Activated CD8-positive, alpha-beta memory T cell treated with anti-CD3 and anti-CD28 coated beads for 36 hours (primary cell): ENCODE results near the gene FBXL7. TPM values are rescaled to one million over a fixed set of nuclear protein-coding genes. Genes with fewer than 3 reads are reported as not detected.

Experiments
- CTCF ChIA-PET: fragments of 350-600 bp; sonication (Branson Sonifier 250); formaldehyde crosslinking; loops from one replicate; lab custom pipeline; 2021; ENCODE audit warnings: antibody characterized with exemption; lab: Charles Lee
- POLR2A ChIA-PET: fragments of 350-600 bp; sonication (Branson Sonifier 250); formaldehyde crosslinking; loops from one replicate; lab custom pipeline; 2021; ENCODE audit warnings: antibody characterized with exemption; lab: Charles Lee
- total RNA-seq, 2 experiments: library from RNA; stranded (reverse); gene quantifications; one replicate each; pipeline ENCODE4 v1.2.3, GENCODE V29; 2021

FBXL7 gene
- total RNA-seq, 2 experiments from 2014 or later: not detected

- ChIA-PET CTCF (no interaction called here), POLR2A (no interaction called here)
These were observed 483 bp downstream of the FBXL7 start for GRCh38 chr5:15500325-15501001.

- CTCF ChIA-PET: no interaction called here
- POLR2A ChIA-PET: no interaction called here
These were observed 1.3 kb downstream of the FBXL7 start for GRCh38 chr5:15501091-15501791.

- ChIA-PET CTCF (no interaction called here), POLR2A (no interaction called here)
These were observed 2.2 kb downstream of the FBXL7 start for GRCh38 chr5:15502208-15502607.

- ChIA-PET POLR2A (no interaction called here), CTCF (no interaction called here)
These were observed 6.2 kb downstream of the FBXL7 start for GRCh38 chr5:15506146-15506545.

GRCh38 chr5:15506897-15507296 lies 6.9 kb downstream of the FBXL7 start:
- POLR2A ChIA-PET: no interaction called here
- CTCF ChIA-PET: no interaction called here

- ChIA-PET POLR2A (no interaction called here), CTCF (no interaction called here)
These were observed 10.1 kb downstream of the FBXL7 start for GRCh38 chr5:15510092-15510491.

DNA sequence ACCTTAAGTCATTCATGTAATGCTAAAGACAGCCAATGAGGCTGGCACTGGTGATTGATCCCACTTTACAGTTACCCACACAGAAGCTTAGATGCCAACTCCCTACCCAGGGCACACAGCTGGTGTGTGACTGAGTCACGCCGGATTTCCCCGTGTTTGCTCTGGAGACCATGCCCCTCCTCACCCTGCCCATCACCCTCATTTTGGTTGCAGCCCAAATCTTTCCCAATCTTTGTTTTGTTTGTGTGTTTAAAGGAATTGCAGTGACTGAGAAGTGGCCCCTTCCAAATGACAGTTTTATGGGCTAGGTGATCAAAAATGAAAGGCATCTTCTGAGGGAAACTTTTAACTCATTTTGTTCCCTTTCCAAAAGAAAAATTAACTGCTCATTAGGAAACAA lies 10.9 kb downstream of the FBXL7 start:
- POLR2A ChIA-PET: no interaction called here
- CTCF ChIA-PET: no interaction called here

GRCh38 chr5:15513431-15513830 lies 13.5 kb downstream of the FBXL7 start:
- CTCF ChIA-PET: no interaction called here
- POLR2A ChIA-PET: no interaction called here

GRCh38 chr5:15513911-15514310 lies 13.9 kb downstream of the FBXL7 start:
- ChIA-PET CTCF (no interaction called here), POLR2A (no interaction called here)

DNA sequence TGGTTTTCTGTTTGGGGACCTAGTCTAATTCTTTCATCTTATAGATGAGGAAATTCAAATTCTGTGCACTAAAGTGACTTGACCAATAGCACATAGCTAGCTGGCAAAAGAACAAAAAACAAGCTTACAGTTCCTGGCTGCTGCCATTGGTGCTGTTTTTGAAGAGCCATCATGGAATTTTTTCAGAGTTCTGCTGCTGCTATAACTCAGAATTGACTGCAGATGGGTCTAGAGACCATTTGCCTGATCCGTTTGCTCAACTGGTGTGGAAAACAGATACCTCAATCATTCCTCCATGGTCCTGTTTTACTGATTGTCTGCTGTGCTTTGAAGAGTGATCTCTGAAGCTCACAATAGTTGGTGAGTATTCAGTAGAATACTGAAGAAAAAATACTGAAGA lies 15.2 kb downstream of the FBXL7 start:
- CTCF ChIA-PET: no interaction called here
- POLR2A ChIA-PET: no interaction called here

DNA sequence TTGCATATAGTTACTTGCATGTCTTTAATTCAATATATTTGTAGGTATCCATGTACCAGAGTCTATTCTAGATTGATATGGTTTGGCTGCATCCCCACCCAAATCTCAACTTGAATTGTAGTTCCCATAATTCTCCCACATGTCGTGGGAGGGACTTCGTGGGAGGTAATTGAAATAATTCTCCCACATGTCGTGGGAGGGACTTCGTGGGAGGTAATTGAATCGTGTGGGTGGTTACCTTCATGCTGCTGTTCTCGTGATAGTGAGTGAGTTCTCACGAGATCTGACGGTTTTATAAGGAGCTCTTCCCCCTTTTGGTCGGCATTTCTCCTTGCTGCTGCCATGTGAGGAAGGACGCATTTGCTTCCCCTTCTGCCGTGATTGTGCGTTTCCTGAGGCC lies 16.5 kb downstream of the FBXL7 start:
- ChIA-PET CTCF (no interaction called here), POLR2A (no interaction called here)

GRCh38 chr5:15518786-15519185 lies 18.8 kb downstream of the FBXL7 start:
- POLR2A ChIA-PET: no interaction called here
- CTCF ChIA-PET: no interaction called here

DNA sequence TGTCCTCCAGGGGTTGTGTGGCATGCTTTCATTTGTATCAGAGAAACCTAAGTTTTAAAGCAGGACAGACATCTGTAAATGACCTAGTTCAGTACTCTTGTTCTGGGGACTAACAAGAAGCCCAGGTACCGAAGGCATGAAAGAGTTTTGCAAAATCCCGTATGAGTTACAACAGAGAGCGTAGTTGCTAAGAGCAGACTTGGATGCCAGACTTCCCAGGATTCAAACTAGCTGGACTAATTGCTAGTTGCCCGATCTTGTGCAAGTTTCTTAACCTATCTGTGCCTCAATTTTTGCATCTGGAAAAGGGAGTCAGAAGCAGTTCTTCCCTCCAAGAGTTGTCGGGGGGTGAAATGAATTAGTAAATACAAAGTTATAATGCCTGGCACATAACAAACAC lies 20.9 kb downstream of the FBXL7 start:
- ChIA-PET POLR2A (no interaction called here), CTCF (no interaction called here)

DNA sequence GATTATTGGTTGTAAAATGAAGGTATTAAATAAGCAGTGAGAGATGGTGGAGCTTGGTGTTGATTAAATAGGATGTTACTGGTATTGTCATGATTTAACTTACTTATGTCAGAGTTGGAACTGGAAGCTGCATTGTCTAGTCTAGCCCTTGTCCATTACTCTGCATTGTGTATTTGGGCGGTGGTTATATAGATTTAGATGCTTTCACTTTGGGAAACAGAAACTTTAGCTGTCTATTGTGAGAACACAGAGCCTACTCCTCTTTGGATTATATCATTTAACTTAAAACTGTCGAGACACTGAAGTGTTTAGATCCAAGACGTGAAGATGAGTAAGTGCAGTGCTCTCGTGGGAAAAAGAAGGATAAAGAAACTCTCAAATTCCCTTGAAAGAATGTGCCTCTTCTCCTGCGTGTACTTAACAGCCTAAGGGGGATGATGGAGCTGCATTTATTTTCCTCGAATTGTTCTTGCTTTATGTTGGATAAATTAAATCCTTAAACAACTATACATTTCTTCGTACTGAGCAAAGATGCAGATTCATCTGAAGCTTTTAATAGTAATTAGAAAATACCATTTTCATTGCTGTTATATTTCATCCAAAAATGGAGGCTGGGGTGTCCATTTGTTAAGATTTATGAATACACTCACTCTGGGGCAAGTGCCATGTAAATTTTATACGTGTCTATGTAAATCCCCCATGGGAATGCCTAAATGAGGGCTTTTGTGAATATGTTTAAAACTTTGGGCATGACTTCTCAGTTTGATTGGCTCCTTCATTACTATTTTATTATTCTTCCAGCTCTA lies 21.6 kb downstream of the FBXL7 start:
- ChIA-PET POLR2A (no interaction called here), CTCF (no interaction called here)

DNA sequence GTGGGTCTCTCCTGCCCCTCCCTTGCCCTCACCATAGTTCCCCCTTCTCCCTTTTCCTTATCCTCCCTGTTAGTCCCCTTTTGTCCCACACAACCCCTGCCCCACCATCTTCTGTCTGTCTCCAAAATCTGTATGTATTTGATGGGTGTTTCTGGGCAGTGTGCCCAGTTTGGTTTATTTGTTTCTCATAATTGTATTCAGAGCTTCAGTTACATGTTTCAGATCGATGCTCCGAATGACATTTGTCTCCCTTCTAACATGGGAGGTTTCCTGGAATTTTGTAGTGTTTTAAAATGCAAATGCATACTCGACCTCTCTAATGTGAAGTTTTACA lies 22.2 kb downstream of the FBXL7 start:
- ChIA-PET POLR2A (no interaction called here), CTCF (no interaction called here)

DNA sequence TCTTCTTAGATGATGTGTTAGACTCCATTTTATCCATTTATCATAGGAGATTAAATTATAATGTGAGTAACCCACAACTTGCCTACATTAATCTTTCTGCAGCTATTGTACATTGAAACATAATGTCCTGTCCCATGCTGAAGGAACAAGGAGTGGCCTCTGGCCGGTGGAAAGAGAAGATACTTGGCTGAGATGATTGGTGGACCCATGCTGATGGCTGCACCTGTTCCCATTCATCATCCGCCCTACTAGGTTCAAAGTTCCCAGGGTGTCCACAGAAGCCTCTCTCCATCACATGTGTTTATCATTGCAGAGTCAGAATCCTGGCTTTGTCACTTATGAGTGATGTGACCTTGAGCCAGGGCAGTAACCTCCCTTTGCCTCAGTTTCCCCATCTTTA lies 24.7 kb downstream of the FBXL7 start:
- POLR2A ChIA-PET: no interaction called here
- CTCF ChIA-PET: no interaction called here

- ChIA-PET POLR2A (no interaction called here), CTCF (no interaction called here)
These were observed 25.8 kb downstream of the FBXL7 start for GRCh38 chr5:15525703-15526275.

- ChIA-PET CTCF (no interaction called here), POLR2A (no interaction called here)
These were observed 26.4 kb downstream of the FBXL7 start for GRCh38 chr5:15526413-15526812.

DNA sequence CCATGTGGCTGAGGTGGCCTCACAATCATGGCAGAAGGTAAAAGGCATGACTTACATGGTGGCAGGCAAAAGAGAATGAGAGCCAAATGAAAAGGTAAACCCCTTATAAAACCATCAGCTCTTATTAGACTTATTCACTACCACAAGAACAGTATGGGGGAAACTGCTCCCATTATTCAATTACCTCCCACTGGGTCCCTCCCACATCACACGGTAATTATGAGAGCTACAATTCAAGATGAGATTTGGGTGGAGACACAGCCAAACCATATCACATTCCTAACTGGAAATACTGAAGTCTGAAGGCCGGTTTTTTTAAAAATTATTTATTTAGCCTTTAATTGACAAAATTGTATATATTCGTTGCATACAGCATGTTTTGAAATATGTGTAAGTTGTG lies 28.5 kb downstream of the FBXL7 start:
- ChIA-PET CTCF (no interaction called here), POLR2A (no interaction called here)

DNA sequence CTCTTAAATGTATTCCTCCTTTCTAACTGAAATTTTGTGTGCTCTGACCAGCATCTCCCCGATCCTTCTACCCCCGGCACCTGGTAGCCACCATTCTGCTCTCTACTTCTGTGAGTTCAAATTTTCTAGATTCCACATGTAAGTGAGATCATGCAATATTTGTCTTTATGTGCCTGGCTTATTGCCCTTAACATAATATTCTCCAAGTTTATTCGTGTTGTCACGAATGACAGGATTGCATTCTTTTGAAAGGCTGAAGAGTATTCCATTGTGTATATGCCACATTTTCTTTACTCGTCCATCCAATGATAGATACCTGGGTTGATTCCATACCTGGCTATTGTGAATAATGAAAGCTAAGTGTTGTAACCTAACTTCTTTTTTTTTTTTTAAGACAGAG lies 29.0 kb downstream of the FBXL7 start:
- CTCF ChIA-PET: no interaction called here
- POLR2A ChIA-PET: no interaction called here

- POLR2A ChIA-PET: no interaction called here
- CTCF ChIA-PET: no interaction called here
These were observed 29.8 kb downstream of the FBXL7 start for GRCh38 chr5:15529821-15530220.
